Stimulated activated CD8-positive, alpha-beta memory T cell treated with anti-CD3 and anti-CD28 coated beads, Interleukin-15, amount 100 ng/mL, for 48 hours (primary cell): ENCODE data around the gene ADAT3.

Experiments used
- DNase-seq, 2 donors: peaks; one replicate each; pipeline ENCODE4 v3.0.0-alpha.2; 2020; ENCODE audit warnings: low read depth in 2 of 2

The ADAT3 gene

DNA sequence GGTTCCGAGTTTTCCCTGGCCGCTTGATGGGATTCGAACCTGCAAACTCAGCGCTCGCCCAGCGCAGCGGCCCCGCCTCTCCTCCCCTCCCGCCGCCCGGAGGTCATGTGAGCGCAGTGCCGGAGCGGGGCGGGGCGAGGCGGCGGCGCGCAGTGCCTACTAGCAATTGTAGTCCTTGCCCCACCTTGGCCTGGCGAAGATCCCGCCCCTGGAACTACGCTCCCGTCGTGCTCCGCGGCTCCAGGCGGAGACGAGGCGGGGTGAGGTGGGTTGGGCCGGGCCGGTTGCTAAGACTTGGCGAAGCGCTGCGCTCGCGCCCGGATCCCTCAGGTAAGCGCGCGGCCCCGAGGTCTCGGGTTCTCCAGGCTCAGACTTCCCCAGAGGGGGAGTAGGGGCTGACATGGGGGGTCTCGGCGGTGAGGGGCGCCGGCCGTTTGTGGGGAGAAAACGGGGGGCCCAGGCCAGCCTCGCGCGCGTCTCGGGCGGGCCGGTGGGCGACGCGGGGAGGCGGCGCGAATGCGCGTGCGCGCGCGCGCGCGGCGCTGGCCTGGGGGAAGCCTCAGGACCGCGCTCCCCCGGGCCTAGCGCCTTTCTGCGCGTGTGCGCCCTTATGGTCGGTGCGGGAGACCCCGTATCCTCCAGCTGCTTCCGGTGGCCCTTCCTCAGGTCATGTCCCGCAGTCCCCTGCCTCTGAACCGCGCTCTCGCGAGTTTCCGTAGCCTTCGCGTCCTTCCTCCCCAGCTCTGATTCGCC is at the start of gene ADAT3, which contains the start of gene SCAMP4:
Gene ADAT3 (plus strand): TSS at position 290 of the 753 bp plus-strand sequence. CDS start 6,649 bp downstream, outside the sequence.
Gene SCAMP4 (plus strand): TSS at position 290 of the 753 bp plus-strand sequence. CDS start 9,621 bp downstream, outside the sequence.
- peak; percentile 99 for DNase-seq

GRCh38 chr19:1855828-1856255 is 49.4 kb upstream of the ADAT3 start:
- DNase-seq: no peak

DNA sequence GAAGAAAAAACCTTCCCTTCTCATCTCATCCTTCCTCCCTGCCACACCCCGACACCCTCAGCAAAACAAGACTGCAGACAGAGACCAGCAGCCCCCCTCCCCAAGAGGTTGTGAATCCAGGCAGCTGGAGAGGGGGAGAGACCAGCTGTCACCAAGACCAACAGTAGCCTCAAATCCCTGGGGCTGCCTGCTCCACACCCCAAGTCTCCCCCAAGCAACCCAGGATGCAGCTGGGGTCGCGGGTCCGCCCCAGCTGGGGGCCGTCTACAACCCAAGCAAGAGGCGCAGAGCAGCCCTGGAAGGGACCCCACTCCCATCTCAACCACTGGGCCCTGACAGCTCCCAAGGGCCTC is 48.9 kb upstream of the ADAT3 start:
- DNase-seq: no peak

- no peak for DNase-seq
Measured at GRCh38 chr19:1856698-1857603, 48.2 kb upstream of the ADAT3 start.

DNA sequence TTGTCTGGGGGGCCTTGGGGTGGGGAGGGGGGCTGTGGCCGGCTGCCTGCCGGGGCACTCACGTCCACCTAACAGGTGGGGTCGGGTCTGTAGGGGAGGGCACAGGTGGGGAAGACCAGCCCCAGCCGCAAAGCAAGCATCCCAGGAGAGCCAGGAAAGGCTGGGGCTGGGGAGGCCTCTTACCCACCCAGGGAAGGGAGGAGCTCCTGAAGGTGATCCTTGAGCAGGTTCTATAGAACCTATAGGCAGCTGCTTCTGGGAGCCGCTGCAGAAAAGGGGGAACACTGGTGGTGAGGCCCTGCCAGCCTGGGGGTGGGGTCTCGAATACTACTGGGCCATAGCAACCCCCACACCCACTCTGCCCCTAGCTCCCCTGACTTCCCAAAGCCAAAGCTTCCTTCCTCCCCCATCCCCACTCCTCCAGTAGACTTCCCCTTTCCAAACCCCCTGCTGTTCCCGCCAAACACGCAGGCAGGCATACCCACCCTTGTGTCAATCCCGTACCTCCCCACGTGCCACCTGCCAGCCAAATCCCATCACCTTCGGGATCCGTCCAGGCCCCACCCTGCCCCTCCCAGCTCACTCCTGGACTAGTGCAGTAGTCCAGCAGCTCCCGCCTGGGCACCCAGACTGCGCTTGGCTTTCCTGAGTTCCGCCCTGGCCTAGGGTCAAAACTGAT is 47.4 kb upstream of the ADAT3 start:
- DNase-seq: no peak

- DNase-seq: no peak
Measured at GRCh38 chr19:1858412-1859081, 46.7 kb upstream of the ADAT3 start.

- DNase-seq: no peak
Measured at GRCh38 chr19:1859331-1859781, 45.8 kb upstream of the ADAT3 start.

GRCh38 chr19:1860042-1860775 is 45.0 kb upstream of the ADAT3 start:
- no peak for DNase-seq

GRCh38 chr19:1860821-1861598 is 44.2 kb upstream of the ADAT3 start:
- DNase-seq: no peak

GRCh38 chr19:1861599-1862031 is 43.6 kb upstream of the ADAT3 start:
- no peak for DNase-seq

- DNase-seq: no peak
Measured at GRCh38 chr19:1862068-1862423, 43.2 kb upstream of the ADAT3 start.

DNA sequence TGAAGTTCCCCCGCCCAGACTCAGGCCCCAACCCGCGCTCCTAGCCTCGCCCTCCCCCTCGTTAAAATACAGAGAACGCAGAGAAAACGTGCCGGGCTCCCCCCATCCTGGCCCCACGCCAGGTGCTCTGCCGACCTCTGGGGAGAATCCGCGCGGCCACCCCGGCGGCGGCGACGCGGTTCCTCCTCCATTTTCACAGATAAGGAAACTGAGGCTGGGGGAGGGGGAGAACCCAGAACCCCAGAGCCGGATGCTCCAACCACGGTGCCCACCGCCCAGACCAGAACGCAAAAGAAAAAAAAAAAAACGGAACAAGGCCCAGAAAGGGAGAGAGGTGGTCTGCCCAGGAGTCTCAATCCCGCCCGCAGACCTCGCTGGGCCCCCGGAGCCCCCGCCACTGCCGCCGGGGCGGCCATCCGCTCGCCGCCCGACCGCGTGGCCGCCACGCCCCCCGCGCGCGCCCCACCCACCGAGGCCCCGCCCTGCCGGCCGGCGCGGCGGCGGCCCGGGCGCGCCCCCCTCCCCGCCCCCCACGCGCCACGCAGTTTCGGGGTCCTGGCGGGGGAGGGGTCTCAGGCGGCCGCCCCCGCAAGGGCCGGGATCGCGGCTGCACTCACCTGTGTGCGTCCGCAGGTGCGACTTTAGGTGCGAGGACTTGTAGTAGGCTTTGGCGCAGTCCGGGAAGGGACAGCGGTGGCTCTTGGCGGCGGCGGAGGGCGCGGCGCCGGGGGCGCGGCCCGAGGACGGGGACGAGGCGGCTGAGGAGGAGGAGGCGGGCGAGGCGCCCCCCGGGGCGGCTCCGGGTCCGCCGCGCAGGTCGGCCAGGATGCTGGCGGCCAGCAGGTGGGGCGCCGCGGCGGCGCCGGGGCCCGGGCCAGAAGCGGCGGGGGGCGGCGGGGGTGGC is 42.5 kb upstream of the ADAT3 start:
- no peak for DNase-seq

- no peak for DNase-seq
Measured at GRCh38 chr19:1863328-1863637, 41.9 kb upstream of the ADAT3 start, which contains the start of gene KLF16. Gene KLF16 (minus strand): TSS chr19:1863579. CDS start chr19:1863497, 82 bp downstream.

DNA sequence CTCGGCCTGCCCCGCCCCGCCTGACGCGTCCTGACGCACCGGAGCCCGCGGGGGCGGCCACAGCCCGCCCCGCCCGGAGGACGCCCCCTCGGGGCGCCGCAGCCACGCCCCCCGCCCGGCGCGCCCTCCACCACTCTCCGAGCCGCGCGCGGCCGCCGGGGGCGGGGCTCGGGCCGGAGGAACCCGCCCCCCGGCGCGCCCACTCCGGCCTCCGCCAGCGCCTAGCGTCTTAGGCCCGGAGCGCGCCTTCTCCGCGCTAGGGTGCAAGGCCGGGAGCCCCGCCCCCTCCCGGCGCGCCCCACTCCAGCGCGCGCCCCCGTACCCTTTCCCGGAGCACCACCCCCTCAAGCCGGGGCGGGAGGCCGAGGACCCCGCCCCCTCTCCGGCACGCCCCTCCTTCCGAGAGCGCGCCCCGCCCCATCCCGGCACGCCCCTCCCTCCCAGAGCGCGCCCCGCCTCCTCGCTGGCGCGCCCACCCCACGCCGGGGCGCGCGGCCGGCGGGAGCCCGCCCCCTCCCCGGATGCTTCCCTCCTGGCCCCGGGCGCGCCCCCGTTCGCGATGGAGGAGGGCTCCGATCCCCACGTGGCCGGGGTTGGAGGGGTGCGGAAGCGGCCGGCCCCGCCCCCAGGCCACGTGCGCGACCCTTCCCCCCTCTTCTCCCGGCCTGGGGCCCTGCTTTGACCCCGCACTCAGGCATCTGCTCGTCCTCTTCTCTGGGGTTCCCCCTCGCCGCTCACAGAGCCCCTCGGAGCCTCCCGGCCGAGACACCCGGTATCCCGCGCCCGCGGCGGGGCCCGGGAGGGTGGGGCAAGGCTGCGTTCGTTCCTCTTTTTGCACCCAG is 41.3 kb upstream of the ADAT3 start:
- peak; percentile 89 to 94 for DNase-seq

GRCh38 chr19:1864480-1865171 is 40.6 kb upstream of the ADAT3 start:
- peak; percentile 60 to 64 for DNase-seq

GRCh38 chr19:1865172-1866010 is 39.8 kb upstream of the ADAT3 start:
- no peak for DNase-seq
